ENCODE measurements around the gene BIN1.

BIN1 gene

DNA sequence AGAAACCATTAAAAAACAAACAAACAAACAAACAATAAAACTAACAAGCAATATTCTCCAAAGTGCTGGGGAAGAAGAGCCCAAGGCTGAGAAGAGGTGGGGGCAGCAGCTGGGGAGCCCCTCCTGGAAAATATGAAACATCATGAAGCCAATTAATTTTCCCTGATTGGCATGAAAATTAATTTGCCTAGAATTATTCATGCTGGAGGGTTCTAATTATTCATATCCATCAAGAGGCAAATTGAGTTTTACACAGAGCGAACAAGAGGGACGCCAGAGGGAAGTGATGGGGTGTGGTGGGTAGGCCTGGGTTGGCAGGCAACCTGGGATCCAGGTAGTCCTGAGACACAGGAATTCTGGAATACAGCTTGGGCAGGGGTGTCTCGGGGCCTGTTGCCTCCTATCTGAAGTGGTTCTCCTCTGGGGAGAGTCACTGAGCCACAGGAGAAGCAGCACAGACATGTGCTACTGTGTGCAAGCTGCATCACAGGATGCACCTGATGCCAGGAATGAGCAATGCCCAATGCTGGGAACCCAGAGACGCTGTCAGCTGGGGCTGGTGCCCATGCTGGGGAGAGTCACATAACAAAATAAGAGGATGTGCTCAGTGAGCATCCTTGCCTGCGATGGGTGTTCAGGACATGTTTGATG lies 107.7 kb downstream of the BIN1 start:
- no peak for DNase-seq (ENCODE audit: low read depth)

DNA sequence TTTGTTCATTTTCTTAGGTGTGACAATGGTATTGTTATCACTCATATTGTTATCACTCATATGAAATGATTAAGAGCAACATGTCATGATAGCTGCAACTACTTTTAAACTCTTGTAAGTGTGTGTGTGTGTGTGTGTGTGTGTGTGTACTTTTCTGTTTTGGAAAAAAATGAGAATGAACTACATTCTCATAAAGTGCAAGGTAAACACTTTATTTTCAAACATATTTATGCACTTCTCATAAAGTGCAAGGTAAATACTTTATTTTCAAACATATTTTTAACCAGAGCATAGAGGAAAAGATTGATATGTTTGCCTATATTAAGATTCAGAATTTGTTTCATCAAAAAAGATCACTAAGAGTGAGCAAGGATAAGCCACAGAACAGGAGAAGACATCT lies 108.5 kb downstream of the BIN1 start:
- DNase-seq (ENCODE audit: low read depth) = no peak
